GM19193 (cell line): ENCODE measurements around the gene MUTYH.

ENCODE experiments used
- POLR2A ChIP-seq: IDR thresholded peaks from 4 replicates; pipeline ENCODE4 v1.6.1; 2011; ENCODE audit not compliant: insufficient read depth, insufficient read length; ENCODE audit errors: extremely low read depth

The MUTYH gene

DNA sequence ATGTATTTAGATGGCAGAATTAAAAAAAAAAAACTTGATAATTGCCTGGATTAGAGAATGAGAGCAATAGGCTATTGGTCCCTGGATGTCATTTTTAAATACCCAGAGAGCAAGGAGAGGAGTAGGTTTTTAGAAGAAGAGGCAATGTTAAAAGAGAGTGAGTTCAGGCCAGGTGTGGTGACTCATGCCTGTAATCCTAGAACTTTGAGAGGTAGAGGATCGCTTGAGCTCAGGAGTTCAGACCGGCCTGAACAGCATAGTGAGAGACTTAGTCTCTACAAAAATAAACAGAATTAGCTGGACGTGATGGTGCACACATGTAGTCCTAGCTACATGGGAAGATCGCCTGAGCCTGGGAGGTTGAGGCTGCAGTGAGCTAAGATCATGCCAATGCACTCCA is 15.9 kb upstream of the MUTYH start:
- no peak for TF ChIP-seq POLR2A

GRCh38 chr1:45355683-45356082 is 15.4 kb upstream of the MUTYH start:
- TF ChIP-seq POLR2A, result no peak

- no peak for TF ChIP-seq POLR2A
Measured at GRCh38 chr1:45354838-45355237, 14.6 kb upstream of the MUTYH start.

DNA sequence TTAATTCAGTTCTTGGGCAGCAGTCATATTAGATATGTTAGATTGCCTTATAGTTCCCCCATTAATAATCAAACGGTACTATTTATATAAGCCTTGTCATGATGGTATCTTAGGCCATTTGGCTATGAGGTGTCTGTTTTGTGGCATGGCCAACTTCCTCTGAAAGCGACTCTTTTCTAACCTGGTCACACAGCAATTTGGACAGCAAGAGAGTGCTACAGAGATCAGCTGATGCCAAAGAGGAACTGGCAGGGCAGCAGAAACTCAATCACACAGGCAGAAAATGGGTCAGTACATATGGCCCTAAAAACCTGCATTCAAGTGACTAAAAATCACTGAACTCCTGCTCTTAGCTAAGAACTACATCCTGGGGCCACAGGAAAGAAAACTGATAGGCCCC is 13.4 kb upstream of the MUTYH start:
- TF ChIP-seq POLR2A, result no peak

DNA sequence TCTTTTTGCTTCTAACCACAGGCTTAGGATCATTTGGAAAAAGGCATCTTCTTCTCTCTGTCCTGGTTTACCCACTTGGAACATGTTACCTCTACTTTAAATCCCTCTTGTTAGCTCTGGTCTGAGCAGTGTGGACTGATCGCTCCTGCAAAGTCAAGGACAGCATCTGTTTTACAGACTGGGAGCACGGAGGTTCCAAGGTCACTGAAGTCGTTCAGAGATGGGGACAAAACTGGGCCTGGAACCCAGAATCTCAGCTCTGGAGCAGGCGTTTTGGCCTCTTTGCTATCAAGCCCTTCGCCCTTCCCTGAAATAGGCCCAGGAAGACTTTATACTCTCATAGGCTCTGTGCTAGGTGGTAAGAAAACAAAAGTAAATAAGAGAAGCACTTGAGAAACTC is 11.3 kb upstream of the MUTYH start:
- TF ChIP-seq POLR2A, result no peak

GRCh38 chr1:45348966-45349677 is 8.9 kb upstream of the MUTYH start:
- TF ChIP-seq POLR2A, result no peak

- no peak for TF ChIP-seq POLR2A
Measured at GRCh38 chr1:45348609-45348965, 8.3 kb upstream of the MUTYH start.

GRCh38 chr1:45348020-45348419 is 7.8 kb upstream of the MUTYH start:
- TF ChIP-seq POLR2A, result no peak

- no peak for TF ChIP-seq POLR2A
Measured at GRCh38 chr1:45346473-45346872, 6.2 kb upstream of the MUTYH start.

DNA sequence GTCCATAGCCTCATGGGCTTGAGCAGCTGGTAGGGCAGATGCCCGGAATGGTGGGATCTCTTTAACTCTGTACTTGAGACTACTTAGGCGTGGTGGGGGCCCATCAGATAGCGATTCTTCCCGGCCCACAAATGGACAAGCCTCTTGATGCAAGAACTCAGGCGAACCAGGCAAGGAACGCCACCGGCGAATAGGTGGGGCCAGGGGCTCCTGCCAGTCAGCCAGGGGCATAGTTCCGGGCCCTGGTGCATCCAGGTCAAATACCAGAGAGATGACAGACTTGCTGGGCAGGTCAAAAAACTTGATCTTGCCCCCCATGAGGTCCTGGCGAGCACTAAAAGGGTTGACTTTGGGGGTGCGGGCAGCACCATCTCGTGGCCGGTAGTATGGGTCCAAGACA is 4.8 kb upstream of the MUTYH start:
- TF ChIP-seq POLR2A, result peak; percentile 39

GRCh38 chr1:45344499-45344898 is 4.3 kb upstream of the MUTYH start:
- TF ChIP-seq POLR2A, result peak; percentile 46

DNA sequence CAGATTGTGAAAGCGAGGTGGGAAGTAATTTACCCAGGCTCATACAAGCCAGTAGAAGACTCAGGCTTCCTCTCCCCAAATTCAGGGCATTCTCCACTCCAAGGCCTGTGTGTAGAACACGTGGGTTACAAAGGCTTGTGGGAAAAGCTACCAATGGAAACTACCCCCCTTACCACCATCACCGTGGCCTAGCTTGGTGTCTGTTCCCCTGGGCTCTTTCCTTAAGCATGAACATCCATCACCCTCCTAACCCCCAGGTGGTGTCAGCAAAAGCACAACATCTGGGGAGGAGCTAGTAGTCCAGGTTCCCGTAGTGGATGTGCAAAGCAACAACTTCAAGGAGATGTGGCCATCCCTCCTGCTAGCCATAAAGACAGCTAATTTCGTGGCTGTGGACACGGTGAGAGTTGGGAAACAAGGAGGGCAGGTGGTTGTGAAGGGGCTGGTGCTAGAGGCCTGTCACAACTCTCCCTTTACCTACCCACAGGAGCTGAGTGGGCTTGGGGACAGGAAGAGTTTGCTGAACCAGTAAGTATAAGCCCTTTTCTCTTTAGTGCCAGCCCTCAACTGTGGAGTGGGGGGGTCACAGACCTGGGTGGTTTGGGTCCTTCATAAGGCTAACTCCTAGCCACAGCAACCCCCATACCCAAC is 701 bp upstream of the MUTYH start:
- TF ChIP-seq POLR2A, result no peak

DNA sequence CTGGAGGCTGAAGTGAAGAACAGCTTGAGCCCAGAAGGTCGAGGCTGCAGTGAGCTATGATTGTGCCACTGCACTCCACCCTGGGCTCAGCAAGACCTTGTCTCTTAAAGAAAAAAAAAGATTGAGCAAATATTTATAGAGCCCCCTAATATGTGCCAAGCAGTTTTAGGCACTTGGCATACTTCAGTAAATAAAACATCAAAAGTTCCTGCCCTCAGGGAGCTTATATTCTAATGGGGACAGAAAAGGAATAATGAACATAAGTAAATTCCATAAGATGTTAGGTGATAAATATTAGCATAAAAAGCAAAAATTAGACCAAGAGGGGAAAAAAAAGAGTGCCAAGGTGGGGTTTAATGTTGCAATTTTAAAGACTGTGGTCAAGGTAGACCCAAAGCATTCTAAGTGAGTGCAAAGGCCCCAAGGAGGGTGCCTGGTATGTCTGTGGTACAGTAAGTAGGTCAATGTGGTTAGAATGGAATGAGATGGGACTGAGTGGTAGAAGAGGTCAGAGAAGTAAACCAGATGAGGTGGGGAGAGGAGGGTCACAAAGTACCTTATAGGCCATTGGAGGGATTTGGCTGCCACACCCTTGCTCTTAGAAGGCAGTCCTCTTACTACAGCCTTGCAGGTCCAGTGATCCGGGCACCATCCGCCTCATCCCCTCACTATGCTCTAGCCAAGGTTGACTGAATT is 2.5 kb downstream of the MUTYH start:
- TF ChIP-seq POLR2A, result no peak

DNA sequence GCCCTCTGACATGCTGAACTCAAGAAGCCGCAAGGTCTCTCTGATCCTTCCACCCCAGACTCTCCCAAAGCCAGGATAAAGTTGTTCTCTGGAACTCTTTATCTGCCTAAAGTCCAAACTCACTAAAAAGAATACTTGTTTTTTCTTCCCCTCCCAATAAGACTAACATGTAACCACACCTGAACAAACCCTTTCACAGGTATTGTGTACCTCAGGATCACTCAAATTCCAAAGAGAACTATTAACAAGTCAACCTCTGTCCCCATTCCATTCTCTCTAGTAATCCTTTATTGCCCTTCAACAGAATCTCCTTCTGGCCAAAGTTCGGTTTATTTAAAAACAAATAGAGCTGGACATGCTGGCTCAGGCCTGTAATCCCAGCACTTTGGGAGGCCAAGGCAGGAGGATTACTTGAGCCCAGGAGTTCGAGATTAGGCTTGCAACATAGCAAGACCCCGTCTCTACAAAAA is 4.3 kb downstream of the MUTYH start:
- TF ChIP-seq POLR2A, result no peak

GRCh38 chr1:45334308-45335245 is 5.7 kb downstream of the MUTYH start:
- TF ChIP-seq POLR2A, result no peak
